ENCODE data around the gene NEMP2.
"Not testable (repeated sequence)": the region's sequence is repeated elsewhere in the genome, so short reads cannot be mapped to it uniquely, and the experiment has no call there.

NEMP2 gene

GRCh38 chr2:190519975-190520767 lies 14.4 kb downstream of the NEMP2 start:
- no peak for DNase-seq

- DNase-seq, result no peak
These were observed 17.1 kb downstream of the NEMP2 start for GRCh38 chr2:190517468-190517867.

- DNase-seq, result no peak
These were observed 18.8 kb downstream of the NEMP2 start for GRCh38 chr2:190515687-190516086.

GRCh38 chr2:190514676-190515075 lies 19.8 kb downstream of the NEMP2 start:
- DNase-seq, result no peak

- no peak for DNase-seq
These were observed 20.6 kb downstream of the NEMP2 start for GRCh38 chr2:190513877-190514276.

GRCh38 chr2:190512539-190513095 lies 21.9 kb downstream of the NEMP2 start:
- DNase-seq, result no peak

- no peak for DNase-seq
These were observed 23.4 kb downstream of the NEMP2 start for GRCh38 chr2:190511104-190511503.

- not testable (repeated sequence) for DNase-seq
These were observed 24.6 kb downstream of the NEMP2 start for GRCh38 chr2:190509895-190510294.

GRCh38 chr2:190507135-190507534 lies 27.4 kb downstream of the NEMP2 start:
- DNase-seq, result no peak

- no peak for DNase-seq
These were observed 27.9 kb downstream of the NEMP2 start for GRCh38 chr2:190506666-190507065.

GRCh38 chr2:190505696-190506095 lies 28.8 kb downstream of the NEMP2 start:
- DNase-seq, result no peak

GRCh38 chr2:190504912-190505311 lies 29.6 kb downstream of the NEMP2 start:
- DNase-seq, result no peak

- DNase-seq, result no peak
These were observed 31.4 kb downstream of the NEMP2 start for GRCh38 chr2:190503088-190503487.

- no peak for DNase-seq
These were observed 32.7 kb downstream of the NEMP2 start for GRCh38 chr2:190501702-190502407.

GRCh38 chr2:190501231-190501630 lies 33.3 kb downstream of the NEMP2 start:
- no peak for DNase-seq

- no peak for DNase-seq
These were observed 34.4 kb downstream of the NEMP2 start for GRCh38 chr2:190500054-190500502.

- DNase-seq, result no peak
These were observed 35.2 kb downstream of the NEMP2 start for GRCh38 chr2:190499273-190499672.

- no peak for DNase-seq
These were observed 37.1 kb downstream of the NEMP2 start for GRCh38 chr2:190497428-190497827.

GRCh38 chr2:190494600-190495227 lies 39.8 kb downstream of the NEMP2 start:
- not testable (repeated sequence) for DNase-seq

GRCh38 chr2:190493095-190493494 lies 41.4 kb downstream of the NEMP2 start:
- no peak for DNase-seq

- no peak for DNase-seq
These were observed 44.0 kb downstream of the NEMP2 start for GRCh38 chr2:190490502-190490901.

GRCh38 chr2:190489475-190489874 lies 45.0 kb downstream of the NEMP2 start:
- no peak for DNase-seq

- DNase-seq, result no peak
These were observed 45.8 kb downstream of the NEMP2 start for GRCh38 chr2:190488516-190489233.

Data from activated T-cell treated with anti-CD3 and anti-CD28 coated beads for 4 hours (primary cell).